NCI-H1436 (cell line): ENCODE results near the gene C16orf74.

Source experiments
- DNase-seq: peaks from one replicate; lab custom pipeline; 2025; lab: John Stamatoyannopoulos, UW

C16orf74 gene

GRCh38 chr16:85750146-85750826 lies 610 bp downstream of the C16orf74 start:
- no peak for DNase-seq

- no peak for DNase-seq
Observed at GRCh38 chr16:85749771-85750145, 1.1 kb downstream of the C16orf74 start.

GRCh38 chr16:85746460-85747215 lies 4.3 kb downstream of the C16orf74 start:
- DNase-seq = no peak

GRCh38 chr16:85738923-85739715 lies 11.8 kb downstream of the C16orf74 start:
- DNase-seq = no peak

GRCh38 chr16:85736921-85737320 lies 14.0 kb downstream of the C16orf74 start:
- DNase-seq = no peak

- DNase-seq = no peak
Observed at GRCh38 chr16:85735946-85736345, 14.9 kb downstream of the C16orf74 start.

GRCh38 chr16:85735225-85735635 lies 15.7 kb downstream of the C16orf74 start:
- DNase-seq = no peak

- DNase-seq = no peak
Observed at GRCh38 chr16:85734311-85735017, 16.4 kb downstream of the C16orf74 start.

- no peak for DNase-seq
Observed at GRCh38 chr16:85733839-85734170, 17.1 kb downstream of the C16orf74 start.

GRCh38 chr16:85733155-85733838 lies 17.6 kb downstream of the C16orf74 start:
- DNase-seq = no peak

GRCh38 chr16:85731179-85731578 lies 19.7 kb downstream of the C16orf74 start:
- DNase-seq = no peak

GRCh38 chr16:85730186-85730465 lies 20.8 kb downstream of the C16orf74 start:
- DNase-seq = no peak

- DNase-seq = no peak
Observed at GRCh38 chr16:85729452-85730185, 21.3 kb downstream of the C16orf74 start.

GRCh38 chr16:85728879-85729278 lies 22.0 kb downstream of the C16orf74 start:
- no peak for DNase-seq

- no peak for DNase-seq
Observed at GRCh38 chr16:85724936-85725335, 26.0 kb downstream of the C16orf74 start.

- no peak for DNase-seq
Observed at GRCh38 chr16:85724126-85724879, 26.6 kb downstream of the C16orf74 start.

GRCh38 chr16:85722128-85722893 lies 28.6 kb downstream of the C16orf74 start:
- peak; percentile 76 for DNase-seq

GRCh38 chr16:85720302-85720637 lies 30.6 kb downstream of the C16orf74 start:
- DNase-seq = no peak

- DNase-seq = no peak
Observed at GRCh38 chr16:85719605-85720301, 31.1 kb downstream of the C16orf74 start.
